IMR-90 (cell line): Measurements from ENCODE around the gene NOL4L.

Experiments used
- CHD1 ChIP-seq: IDR thresholded peaks from 2 replicates; pipeline ENCODE4 v1.6.1; 2012; ENCODE audit warnings: low read depth, low read length, improper control_type of control experiment
- CTCF ChIP-seq: conservative IDR thresholded peaks from 2 replicates; pipeline ENCODE4 v1.5.1; 2012; ENCODE audit warnings: mild to moderate bottlenecking, low read depth, low read length, improper control_type of control experiment
- NFE2L2 ChIP-seq: fragments of 150-350 bp; IDR thresholded peaks from 2 replicates; pipeline ENCODE4 v1.6.1; 2016; ENCODE audit warnings: low read depth, mild to moderate bottlenecking, low read length
- POLR2A ChIP-seq: IDR thresholded peaks from 2 replicates; pipeline ENCODE4 v1.6.1; 2012; ENCODE audit warnings: mild to moderate bottlenecking, low read depth, low read length
- RCOR1 ChIP-seq: IDR thresholded peaks from 2 replicates; pipeline ENCODE4 v1.6.1; 2012; ENCODE audit warnings: mild to moderate bottlenecking, low read length, improper control_type of control experiment; ENCODE audit not compliant: insufficient replicate concordance
- RFX5 ChIP-seq: IDR thresholded peaks from 2 replicates; pipeline ENCODE4 v1.8.0; 2012; ENCODE audit warnings: low read depth, mild to moderate bottlenecking, low read length, moderate library complexity
- USF2 ChIP-seq: fragments of 150-350 bp; IDR thresholded peaks from 2 replicates; pipeline ENCODE4 v1.6.1; 2017; ENCODE audit warnings: mild to moderate bottlenecking, antibody characterized with exemption, low read length, low read depth

- TF ChIP-seq POLR2A (no peak), CTCF (no peak), USF2 (no peak), CHD1 (no peak), RCOR1 (no peak), NFE2L2 (no peak), RFX5 (no peak)
Observed at GRCh38 chr20:32528171-32528891, 56.8 kb downstream of the NOL4L start.
